DOHH2 (cell line): ENCODE data around the gene SPIRE1.

Experiments used
- H3F3A ChIP-seq: fragments of 200-600 bp; sonication (generic), shearing (Covaris generic); 2 replicates; pipeline ENCODE4 v1.6.0; 2016; ENCODE audit warnings: antibody characterized with exemption, mild to moderate bottlenecking; ENCODE audit not compliant: control insufficient read depth, insufficient read depth
- H3K27ac ChIP-seq: fragments of 200-600 bp; sonication (generic); 2 replicates; pipeline ENCODE4 v1.5.1; 2014; ENCODE audit warnings: low read depth, mild to moderate bottlenecking, low read length, moderate library complexity
- H3K27me3 ChIP-seq: fragments of 200-600 bp; sonication (generic); 2 replicates; pipeline ENCODE4 v1.6.1; 2014; ENCODE audit warnings: mild to moderate bottlenecking, low read length, mixed read lengths; ENCODE audit not compliant: control insufficient read depth
- H3K36me3 ChIP-seq: fragments of 200-600 bp; sonication (generic); 2 replicates; pipeline ENCODE4 v1.6.1; 2014; ENCODE audit warnings: mild to moderate bottlenecking, low read length, moderate library complexity, mixed read lengths; ENCODE audit not compliant: control insufficient read depth
- H3K4me1 ChIP-seq: fragments of 200-600 bp; sonication (generic); 2 replicates; pipeline ENCODE4 v1.6.1; 2014; ENCODE audit warnings: mild to moderate bottlenecking, low read length, mixed read lengths; ENCODE audit not compliant: control insufficient read depth
- H3K4me2 ChIP-seq: fragments of 200-600 bp; sonication (generic); 2 replicates; pipeline ENCODE4 v1.6.0; 2014; ENCODE audit warnings: mild to moderate bottlenecking, low read length, moderate library complexity
- H3K4me3 ChIP-seq: fragments of 200-600 bp; sonication (generic); 2 replicates; pipeline ENCODE4 v1.5.1; 2014; ENCODE audit warnings: mild to moderate bottlenecking, low read length, mixed read lengths
- H3K79me2 ChIP-seq: fragments of 200-600 bp; sonication (generic); 2 replicates; pipeline ENCODE4 v1.6.1; 2014; ENCODE audit warnings: mild to moderate bottlenecking, low read length, mixed read lengths; ENCODE audit not compliant: control insufficient read depth
- H3K9me2 ChIP-seq: fragments of 200-600 bp; sonication (generic); replicated peaks from 2 replicates; pipeline ENCODE4 v1.6.1; 2014; ENCODE audit warnings: mild to moderate bottlenecking, low read length, mixed read lengths; ENCODE audit not compliant: control insufficient read depth
- H3K9me3 ChIP-seq: fragments of 200-600 bp; sonication (generic); 2 replicates; pipeline ENCODE4 v1.6.1; 2014; ENCODE audit warnings: antibody characterized with exemption, low read length, mixed read lengths; ENCODE audit not compliant: control insufficient read depth, insufficient read depth
- H4K20me1 ChIP-seq: fragments of 200-600 bp; sonication (generic); 2 replicates; pipeline ENCODE4 v1.6.0; 2014; ENCODE audit warnings: low read depth, mild to moderate bottlenecking, antibody characterized with exemption, low read length, moderate library complexity; ENCODE audit not compliant: control insufficient read depth, insufficient read depth
- EZH2phosphoT487 ChIP-seq: fragments of 200-600 bp; sonication (generic); IDR thresholded peaks from 2 replicates; pipeline ENCODE4 v1.6.1; 2017; ENCODE audit warnings: borderline replicate concordance, mild to moderate bottlenecking, antibody characterized with exemption, low read length, moderate library complexity, mixed read lengths
- TF ChIP-seq, protein P1 (sequence below): fragments of 200-600 bp; sonication (generic); IDR thresholded peaks from one replicate; pipeline ENCODE4 v1.5.1; 2014; ENCODE audit warnings: antibody characterized with exemption, mild to moderate bottlenecking, low read depth, low read length; ENCODE audit not compliant: poor library complexity, severe bottlenecking

Gene SPIRE1

GRCh38 chr18:12657684-12658425 is at the start of gene SPIRE1:
TSS of gene SPIRE1 (minus strand) at chr18:12658107. CDS start at chr18:12657866, 241 bp downstream.
- Histone ChIP-seq H3K9me2 (no peaks in the 10 kb centered on the region), H3K27ac (no peak within 1 kb of the TSS), H3K4me3 (peak within 1 kb of the TSS; percentile 68), H3K79me2 (no peaks in the 10 kb centered on the region), H3K4me1 (no peaks in the 10 kb centered on the region; the same call in none of the 2 replicates), H3F3A (peaks cover 10% of the 10 kb centered on the region; the same call in 1 of the 2 replicates), H3K4me2 (peak within 1 kb of the TSS; percentile 53), H3K27me3 (peaks cover 35% of the 10 kb centered on the region), H3K36me3 (no peaks in the 10 kb centered on the region), H4K20me1 (peaks cover 1% of the 10 kb centered on the region; the same call in 1 of the 2 replicates), H3K9me3 (no peaks in the 10 kb centered on the region)
- TF ChIP-seq, protein P1, sequence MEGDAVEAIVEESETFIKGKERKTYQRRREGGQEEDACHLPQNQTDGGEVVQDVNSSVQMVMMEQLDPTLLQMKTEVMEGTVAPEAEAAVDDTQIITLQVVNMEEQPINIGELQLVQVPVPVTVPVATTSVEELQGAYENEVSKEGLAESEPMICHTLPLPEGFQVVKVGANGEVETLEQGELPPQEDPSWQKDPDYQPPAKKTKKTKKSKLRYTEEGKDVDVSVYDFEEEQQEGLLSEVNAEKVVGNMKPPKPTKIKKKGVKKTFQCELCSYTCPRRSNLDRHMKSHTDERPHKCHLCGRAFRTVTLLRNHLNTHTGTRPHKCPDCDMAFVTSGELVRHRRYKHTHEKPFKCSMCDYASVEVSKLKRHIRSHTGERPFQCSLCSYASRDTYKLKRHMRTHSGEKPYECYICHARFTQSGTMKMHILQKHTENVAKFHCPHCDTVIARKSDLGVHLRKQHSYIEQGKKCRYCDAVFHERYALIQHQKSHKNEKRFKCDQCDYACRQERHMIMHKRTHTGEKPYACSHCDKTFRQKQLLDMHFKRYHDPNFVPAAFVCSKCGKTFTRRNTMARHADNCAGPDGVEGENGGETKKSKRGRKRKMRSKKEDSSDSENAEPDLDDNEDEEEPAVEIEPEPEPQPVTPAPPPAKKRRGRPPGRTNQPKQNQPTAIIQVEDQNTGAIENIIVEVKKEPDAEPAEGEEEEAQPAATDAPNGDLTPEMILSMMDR, result no peak
- no peak for TF ChIP-seq EZH2phosphoT487

DNA sequence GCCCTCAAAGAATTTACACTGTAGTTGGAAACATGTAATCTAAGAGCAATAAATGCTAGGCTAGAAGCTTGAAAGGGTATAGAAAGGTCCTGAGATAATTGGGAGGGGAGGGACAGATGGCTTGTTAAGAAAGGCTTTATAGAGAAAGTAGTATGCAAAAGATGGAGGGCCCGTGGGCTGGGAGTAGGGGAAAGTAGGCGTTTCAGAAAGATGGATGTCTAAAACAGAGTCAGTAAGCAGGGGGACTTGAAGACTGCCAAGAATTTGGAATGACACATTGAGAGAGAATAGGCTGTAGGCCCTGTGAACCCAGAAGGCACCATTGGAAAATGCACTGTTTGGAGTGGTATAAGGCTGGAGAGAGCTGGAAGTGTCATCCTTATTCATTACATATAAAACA is 45.8 kb upstream of the SPIRE1 start:
- Histone ChIP-seq H3K27me3 (no peaks in the 10 kb centered on the region), H3K9me2 (no peaks in the 10 kb centered on the region), H3K27ac (peak overlapping the region; percentile 79), H3F3A (no peaks in the 10 kb centered on the region), H3K9me3 (no peaks in the 10 kb centered on the region), H3K36me3 (peaks cover 74% of the 10 kb centered on the region), H3K4me3 (peak overlapping the region; percentile 92), H3K4me2 (peak overlapping the region; percentile 96), H3K4me1 (peaks cover 28% of the 10 kb centered on the region), H3K79me2 (peaks cover 84% of the 10 kb centered on the region), H4K20me1 (peaks cover 9% of the 10 kb centered on the region)
- TF ChIP-seq, protein P1, result no peak
- no peak for TF ChIP-seq EZH2phosphoT487

DNA sequence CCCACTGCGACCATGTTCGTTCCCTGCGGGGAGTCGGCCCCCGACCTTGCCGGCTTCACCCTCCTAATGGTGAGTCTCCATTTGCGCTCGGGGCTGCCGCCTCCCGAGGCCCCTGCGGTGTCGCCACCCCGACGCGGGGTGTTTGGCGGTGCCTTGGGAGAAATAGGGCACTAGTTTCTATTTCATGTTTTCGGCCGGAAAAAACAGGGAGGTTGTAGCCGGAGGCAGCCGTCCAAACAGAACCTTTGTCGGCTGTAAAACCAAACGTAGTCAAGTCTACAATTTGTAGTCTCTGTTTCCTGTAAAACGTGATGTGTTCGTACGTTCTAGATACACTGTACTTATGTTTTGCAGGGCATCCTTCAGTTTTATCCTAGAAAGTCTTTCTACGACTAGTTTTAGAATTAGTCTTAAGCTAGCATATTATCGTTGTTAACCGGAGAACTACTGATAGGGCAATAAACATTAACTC is 45.2 kb upstream of the SPIRE1 start:
- Histone ChIP-seq H3K9me3 (no peaks in the 10 kb centered on the region), H3K4me2 (peak overlapping the region; percentile 96), H3K36me3 (peaks cover 77% of the 10 kb centered on the region), H3K79me2 (peaks cover 84% of the 10 kb centered on the region), H3K27ac (peak overlapping the region; percentile 79), H3K9me2 (no peaks in the 10 kb centered on the region), H3K4me3 (peak overlapping the region; percentile 92), H4K20me1 (peaks cover 9% of the 10 kb centered on the region), H3K27me3 (no peaks in the 10 kb centered on the region), H3K4me1 (peaks cover 28% of the 10 kb centered on the region), H3F3A (no peaks in the 10 kb centered on the region)
- TF ChIP-seq, protein P1, result no peak
- TF ChIP-seq EZH2phosphoT487, result no peak
